ENCODE data around the gene KCMF1.

KCMF1 gene

GRCh38 chr2:84986018-84986417 lies 15.1 kb downstream of the KCMF1 start:
- DNase-seq: no peak

GRCh38 chr2:84989422-84989821 lies 18.5 kb downstream of the KCMF1 start:
- no peak for DNase-seq

- DNase-seq: no peak
Observed at GRCh38 chr2:84989927-84990326, 19.0 kb downstream of the KCMF1 start.

GRCh38 chr2:84991404-84992160 lies 20.6 kb downstream of the KCMF1 start:
- DNase-seq: no peak

- no peak for DNase-seq
Observed at GRCh38 chr2:84995826-84996225, 24.9 kb downstream of the KCMF1 start.

- DNase-seq: no peak
Observed at GRCh38 chr2:84996909-84997308, 25.9 kb downstream of the KCMF1 start.

- DNase-seq: no peak
Observed at GRCh38 chr2:84999553-84999955, 28.6 kb downstream of the KCMF1 start.

- no peak for DNase-seq
Observed at GRCh38 chr2:85001595-85001994, 30.6 kb downstream of the KCMF1 start.

- no peak for DNase-seq
Observed at GRCh38 chr2:85002534-85002933, 31.6 kb downstream of the KCMF1 start.

- no peak for DNase-seq
Observed at GRCh38 chr2:85008252-85008651, 37.3 kb downstream of the KCMF1 start.

GRCh38 chr2:85009019-85009618 lies 38.2 kb downstream of the KCMF1 start:
- DNase-seq: no peak

- no peak for DNase-seq
Observed at GRCh38 chr2:85010404-85010803, 39.4 kb downstream of the KCMF1 start.

- no peak for DNase-seq
Observed at GRCh38 chr2:85011098-85011497, 40.1 kb downstream of the KCMF1 start.

GRCh38 chr2:85011747-85012146 lies 40.8 kb downstream of the KCMF1 start:
- DNase-seq: no peak

- no peak for DNase-seq
Observed at GRCh38 chr2:85012431-85012830, 41.5 kb downstream of the KCMF1 start.

- DNase-seq: no peak
Observed at GRCh38 chr2:85012855-85013254, 41.9 kb downstream of the KCMF1 start.

- DNase-seq: no peak
Observed at GRCh38 chr2:85015653-85016360, 44.8 kb downstream of the KCMF1 start.

GRCh38 chr2:85016446-85016845 lies 45.5 kb downstream of the KCMF1 start:
- DNase-seq: no peak

- DNase-seq: no peak
Observed at GRCh38 chr2:85017411-85018048, 46.6 kb downstream of the KCMF1 start.

GRCh38 chr2:85018049-85018447 lies 47.1 kb downstream of the KCMF1 start:
- DNase-seq: no peak

GRCh38 chr2:85019121-85019520 lies 48.2 kb downstream of the KCMF1 start:
- no peak for DNase-seq

GRCh38 chr2:85022232-85022631 lies 51.3 kb downstream of the KCMF1 start:
- no peak for DNase-seq

GRCh38 chr2:85024372-85025047 lies 53.5 kb downstream of the KCMF1 start:
- no peak for DNase-seq

Data from activated CD4-positive, alpha-beta T cell treated with anti-CD3 and anti-CD28 coated beads for 1 hour (primary cell).